GM21717 (cell line): ENCODE measurements around the gene IQSEC3.
"Not testable (repeated sequence)": the region's sequence is repeated elsewhere in the genome, so short reads cannot be mapped to it uniquely, and the experiment has no call there.

Source experiments
- ATAC-seq: cut with Tn5 transposase; IDR thresholded peaks from one replicate; pipeline ENCODE4 v1.9.1; 2021; ENCODE audit warnings: mild to moderate bottlenecking, moderate library complexity; ENCODE audit not compliant: unreplicated experiment

The IQSEC3 gene

DNA sequence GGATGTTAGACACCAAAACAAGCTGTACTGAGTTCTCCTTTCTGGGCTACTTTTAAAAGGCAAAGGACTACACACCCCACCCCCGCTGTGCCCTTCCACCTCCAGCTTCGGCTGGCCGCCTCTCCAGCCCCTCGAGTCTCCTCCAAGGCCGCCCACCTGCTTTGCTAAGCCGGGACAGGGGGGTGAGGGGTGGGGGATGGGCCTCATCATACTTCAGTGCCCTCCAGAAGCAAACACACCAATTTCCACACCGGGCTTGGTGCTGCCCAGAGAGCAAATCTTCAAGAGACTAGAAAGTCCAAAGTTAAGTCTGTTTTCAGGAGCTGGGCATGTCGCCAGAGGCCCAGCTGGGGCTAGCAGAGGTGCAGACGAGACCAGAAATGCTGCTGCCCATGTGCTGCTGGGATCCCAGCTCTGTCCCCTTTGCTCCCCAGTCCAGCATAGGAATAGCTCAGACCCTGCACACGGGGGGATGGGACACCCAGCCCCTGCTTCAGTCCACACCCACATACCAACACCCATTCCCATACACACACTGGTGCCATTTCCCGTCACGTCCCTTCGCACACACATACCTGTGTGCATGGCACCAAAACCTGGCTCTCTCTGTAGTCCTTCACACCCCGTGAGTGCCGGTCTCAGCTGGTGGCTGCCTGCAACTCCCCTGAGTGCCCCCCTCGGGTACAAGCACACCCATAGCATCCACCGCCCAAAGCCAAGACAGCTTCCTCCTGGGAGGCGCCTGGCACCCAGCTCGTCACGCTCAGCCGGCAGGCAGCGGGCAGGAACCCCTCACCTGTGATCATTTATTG lies 146.4 kb downstream of the IQSEC3 start:
- no peak for ATAC-seq

DNA sequence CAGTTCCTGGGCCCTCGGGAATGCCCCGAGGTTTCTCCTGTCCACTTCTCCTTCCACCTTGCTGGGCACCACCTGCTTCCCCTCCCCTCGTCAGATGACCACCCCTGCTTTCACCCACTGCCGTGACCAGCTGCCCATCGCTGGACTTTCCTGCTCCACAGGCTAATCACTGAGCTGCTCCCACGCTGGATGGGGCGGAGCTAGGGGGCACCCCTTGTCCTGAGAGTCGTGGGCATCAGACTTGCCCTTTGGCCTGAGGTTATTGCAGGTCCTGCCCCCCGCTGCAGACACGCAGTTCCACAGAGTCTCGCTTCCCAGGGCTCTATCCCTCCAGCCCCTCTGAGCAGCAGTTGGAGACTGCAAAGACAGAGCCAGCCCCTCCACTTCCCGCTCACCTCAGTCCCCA lies 147.0 kb downstream of the IQSEC3 start:
- ATAC-seq: no peak

DNA sequence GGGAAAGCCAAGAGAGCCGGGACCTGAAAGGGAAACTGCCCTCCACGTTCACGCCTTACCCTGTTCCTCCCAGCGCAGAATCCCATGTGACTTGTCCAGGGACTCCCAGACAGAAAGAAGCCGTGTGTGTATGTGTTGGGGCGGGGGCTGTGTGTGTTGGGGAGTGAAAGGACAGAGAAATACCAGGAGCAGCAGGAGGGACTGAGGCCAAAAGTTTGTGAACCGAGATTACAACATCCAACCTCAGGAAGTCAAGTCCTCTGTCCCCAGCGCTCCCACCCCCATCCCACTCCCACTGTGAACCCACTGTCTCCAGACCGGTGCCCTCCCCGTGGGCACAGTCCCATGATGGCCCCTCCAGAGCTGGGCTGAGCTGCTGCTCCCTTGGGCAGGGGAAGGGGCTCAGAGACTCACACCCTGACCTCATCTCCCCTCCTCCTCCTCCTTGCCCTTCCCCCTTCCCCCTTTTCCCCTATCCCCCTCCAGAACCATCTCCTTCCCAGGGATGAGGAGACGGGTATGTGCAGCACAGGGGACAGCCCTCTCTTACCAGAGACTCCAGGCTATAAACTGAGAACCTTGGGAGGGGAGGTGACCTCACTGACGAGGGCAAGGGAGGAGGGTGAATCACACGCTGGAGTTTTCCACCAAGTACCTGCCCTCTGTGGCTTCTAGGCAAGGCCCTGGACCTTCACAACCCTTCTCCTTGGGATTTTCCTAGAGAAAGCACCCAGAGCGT lies 147.6 kb downstream of the IQSEC3 start, which contains the start of gene SLC6A12:
TSS of gene SLC6A12 (minus strand) at position 155 of the 739 bp plus-strand sequence. CDS start 4,171 bp downstream, outside the sequence.
- ATAC-seq: no peak

DNA sequence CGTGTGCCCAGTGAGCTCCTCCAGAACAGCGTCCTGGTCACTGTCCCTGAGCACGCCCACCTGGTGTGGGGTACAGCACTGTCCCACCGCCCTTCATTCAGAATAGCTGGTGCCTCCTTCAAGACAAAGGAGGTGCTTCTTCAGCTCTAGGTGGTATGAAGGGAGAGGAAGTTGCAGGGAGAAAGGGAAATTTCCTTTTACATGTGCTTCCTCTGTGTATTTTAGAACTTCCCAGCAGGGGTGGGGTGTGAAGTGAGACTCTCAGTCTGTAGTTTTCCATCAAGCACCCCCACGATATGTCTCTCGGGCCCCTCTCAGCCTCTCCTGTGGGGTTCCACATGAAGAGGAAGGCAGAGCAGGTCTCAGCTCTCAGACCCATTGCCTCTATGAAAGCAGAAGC lies 148.5 kb downstream of the IQSEC3 start:
- ATAC-seq: no peak

DNA sequence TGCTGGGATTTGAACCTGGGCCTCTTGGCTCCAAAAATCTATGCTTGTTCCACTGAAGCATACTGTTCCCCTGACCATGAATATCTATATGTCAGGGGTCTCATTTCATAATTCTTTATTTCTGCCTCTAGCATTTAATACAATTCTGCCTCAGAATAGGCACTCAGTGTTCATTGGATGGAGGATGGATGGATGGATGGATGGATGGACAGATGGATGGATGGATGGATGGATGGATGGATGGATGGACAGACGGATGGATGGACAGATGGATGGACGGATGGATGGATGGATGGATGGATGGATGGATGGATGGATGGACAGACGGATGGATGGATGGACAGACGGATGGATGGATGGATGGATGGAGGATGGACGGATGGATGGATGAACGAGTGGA lies 150.5 kb downstream of the IQSEC3 start:
- not testable (repeated sequence) for ATAC-seq

DNA sequence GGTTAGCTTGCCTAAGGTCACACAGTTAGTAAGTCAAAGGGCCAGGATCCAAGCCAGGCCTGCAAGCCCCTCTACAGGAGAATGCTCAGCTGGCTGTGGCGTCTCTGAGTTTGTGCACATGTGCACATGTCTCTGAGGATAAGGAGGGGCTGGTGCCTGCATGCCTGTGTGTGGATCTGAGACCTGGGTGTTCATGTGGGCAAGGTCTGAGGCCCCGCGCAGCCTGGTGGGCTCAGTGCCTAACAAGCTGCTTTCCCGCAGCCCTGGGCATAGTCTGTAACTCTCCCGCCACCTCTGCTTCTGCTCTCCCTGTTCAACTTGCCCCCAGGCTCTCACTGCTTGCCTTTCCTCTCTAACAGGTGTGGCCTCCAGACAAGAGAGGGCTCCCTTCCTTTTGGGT lies 151.7 kb downstream of the IQSEC3 start:
- no peak for ATAC-seq

DNA sequence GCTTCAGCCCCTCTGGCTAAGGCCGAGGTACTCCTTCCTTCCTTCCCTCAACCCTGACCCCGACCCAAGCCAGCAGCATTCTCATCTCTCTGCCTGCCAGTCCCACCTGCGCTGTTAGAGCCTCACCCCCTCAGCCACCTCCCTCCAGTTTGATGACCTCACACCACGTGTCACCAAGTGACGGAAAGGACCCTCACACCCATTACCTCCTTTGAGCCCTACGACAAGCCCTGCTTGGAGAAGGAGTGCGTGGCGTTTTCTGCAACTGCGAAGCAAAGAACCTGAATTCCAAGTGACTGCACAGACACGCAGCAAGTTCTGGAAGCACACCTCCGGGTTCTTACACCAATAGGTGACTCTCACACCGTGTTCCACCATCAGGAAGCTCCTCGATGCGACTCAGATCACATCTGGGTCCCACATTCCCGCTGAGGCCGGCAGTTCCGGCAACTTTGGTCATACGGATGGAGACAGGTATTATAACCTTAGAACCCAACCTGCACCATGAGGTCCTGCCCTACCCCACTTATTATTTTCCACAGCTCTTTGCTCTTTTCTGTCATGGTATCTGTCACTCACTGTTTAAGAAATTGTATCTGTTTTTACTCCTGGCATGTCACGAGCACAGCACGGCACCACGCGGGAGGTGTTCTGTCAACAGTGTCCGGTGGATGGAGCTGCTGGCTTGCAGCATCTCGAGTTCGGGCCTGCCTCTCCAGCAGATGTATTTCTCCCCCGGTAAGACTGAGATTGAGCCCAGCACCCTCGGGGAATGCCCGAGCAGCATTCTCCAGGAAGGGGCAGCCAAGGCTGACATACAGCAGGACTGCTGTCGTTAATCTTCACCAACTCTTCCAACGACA lies 152.4 kb downstream of the IQSEC3 start:
- ATAC-seq: no peak

- ATAC-seq: no peak
Measured at GRCh38 chr12:219891-220352, 153.4 kb downstream of the IQSEC3 start.

GRCh38 chr12:220491-220890 lies 153.9 kb downstream of the IQSEC3 start:
- ATAC-seq: no peak

DNA sequence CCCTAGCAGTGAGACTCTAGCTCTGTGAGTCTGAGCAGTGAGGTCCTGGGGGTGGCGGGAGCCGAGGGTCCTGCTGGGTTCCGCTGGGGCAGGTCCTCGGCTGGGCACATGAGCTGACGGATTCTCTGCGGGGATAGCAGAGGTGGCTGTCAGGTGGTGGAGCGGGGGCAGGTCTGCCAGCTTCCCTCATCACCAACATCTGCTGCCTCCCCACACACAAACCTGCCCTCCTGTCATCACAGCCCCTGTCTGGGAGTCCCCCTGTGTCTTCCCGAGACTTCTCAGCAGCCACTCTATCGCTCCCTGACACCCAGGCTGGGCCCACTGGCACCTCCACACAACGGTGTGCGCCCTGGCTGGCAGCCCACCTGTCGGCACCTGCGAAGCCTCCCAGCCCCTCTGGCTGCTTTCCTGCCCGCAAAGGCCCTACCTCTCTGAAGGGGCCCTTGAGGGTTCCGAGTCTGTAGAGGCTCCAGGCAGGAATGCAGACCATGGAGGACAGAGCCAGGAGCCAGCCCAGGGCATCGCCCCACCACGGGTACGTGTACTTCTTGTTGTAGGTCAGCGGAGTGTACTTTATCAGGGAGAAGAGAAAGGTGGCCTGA lies 154.5 kb downstream of the IQSEC3 start:
- ATAC-seq: no peak

- no peak for ATAC-seq
Measured at GRCh38 chr12:221736-222135, 155.2 kb downstream of the IQSEC3 start.

DNA sequence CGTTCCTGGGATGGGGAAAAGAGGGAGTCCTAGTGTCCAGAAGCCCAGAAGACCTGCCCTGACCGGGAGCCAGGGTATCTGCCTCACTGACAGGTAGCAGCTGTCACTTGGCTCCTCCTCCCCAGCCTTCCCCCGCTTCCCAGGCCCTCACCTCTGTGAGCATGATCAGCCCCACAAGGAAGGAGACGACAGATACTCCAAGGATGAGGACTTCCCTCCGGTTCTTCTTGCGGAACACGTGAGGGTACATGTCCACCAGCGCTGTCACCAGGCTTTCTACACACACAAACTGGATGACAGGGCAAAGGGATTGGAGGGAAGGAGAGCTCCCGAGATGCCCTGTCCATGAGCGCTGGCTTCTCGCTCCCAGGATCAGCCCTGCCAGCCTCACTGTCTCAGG lies 157.3 kb downstream of the IQSEC3 start:
- no peak for ATAC-seq

- no peak for ATAC-seq
Measured at GRCh38 chr12:224330-224729, 157.8 kb downstream of the IQSEC3 start.

- no peak for ATAC-seq
Measured at GRCh38 chr12:225012-225411, 158.4 kb downstream of the IQSEC3 start.

- no peak for ATAC-seq
Measured at GRCh38 chr12:226401-226800, 159.8 kb downstream of the IQSEC3 start.

GRCh38 chr12:227286-227915 lies 160.8 kb downstream of the IQSEC3 start:
- ATAC-seq: no peak
